CD4-positive, alpha-beta T cell treated with Interleukin-2 at 100 ng/mL for 4 hours (primary cell): ENCODE data around the gene DYNLRB2.

ENCODE experiments used
- DNase-seq: peaks from one replicate; pipeline ENCODE4 v3.0.0-alpha.2; 2020; ENCODE audit warnings: low spot score

Gene DYNLRB2

DNA sequence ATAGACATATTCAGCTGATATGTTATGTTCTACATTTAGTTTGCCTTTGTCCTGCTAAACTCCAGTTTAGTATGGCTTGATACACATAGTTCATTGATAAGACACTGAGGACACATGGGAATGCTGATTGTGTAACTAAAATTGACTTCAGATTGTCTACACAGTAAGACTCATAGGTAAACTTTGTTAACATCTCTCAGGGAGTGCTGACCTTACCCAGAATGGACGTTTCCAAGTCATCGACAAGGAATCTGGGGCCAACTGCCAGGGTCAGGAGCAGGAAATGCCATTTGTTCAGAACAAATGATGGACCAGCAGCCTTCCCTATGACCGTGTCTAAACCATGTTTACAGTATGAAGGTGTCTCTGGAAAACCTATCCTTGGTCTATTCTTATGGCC is 58.7 kb downstream of the DYNLRB2 start:
- no peak for DNase-seq
